Measurements from ENCODE around the gene SESN2.

DNA sequence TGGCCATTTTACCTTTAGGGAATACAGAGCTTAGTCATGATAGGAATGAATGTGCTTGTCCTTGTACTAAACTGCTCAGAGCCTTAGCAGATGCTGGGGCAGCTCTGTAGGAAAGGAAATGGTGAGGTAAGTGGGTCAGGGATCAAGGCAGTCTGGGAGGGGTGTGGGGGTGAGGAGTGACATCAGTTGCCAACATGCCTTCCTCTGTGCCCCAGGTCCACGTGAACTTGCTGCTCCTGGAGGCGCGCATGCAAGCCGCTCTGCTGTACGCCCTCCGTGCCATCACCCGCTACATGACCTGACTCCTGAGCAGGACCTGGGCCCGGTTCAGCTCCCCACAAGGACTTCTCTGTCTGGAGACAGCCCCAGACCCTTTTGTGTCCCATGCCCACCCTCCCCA lies 21.2 kb downstream of the SESN2 start:
- TF ChIP-seq, protein P1, sequence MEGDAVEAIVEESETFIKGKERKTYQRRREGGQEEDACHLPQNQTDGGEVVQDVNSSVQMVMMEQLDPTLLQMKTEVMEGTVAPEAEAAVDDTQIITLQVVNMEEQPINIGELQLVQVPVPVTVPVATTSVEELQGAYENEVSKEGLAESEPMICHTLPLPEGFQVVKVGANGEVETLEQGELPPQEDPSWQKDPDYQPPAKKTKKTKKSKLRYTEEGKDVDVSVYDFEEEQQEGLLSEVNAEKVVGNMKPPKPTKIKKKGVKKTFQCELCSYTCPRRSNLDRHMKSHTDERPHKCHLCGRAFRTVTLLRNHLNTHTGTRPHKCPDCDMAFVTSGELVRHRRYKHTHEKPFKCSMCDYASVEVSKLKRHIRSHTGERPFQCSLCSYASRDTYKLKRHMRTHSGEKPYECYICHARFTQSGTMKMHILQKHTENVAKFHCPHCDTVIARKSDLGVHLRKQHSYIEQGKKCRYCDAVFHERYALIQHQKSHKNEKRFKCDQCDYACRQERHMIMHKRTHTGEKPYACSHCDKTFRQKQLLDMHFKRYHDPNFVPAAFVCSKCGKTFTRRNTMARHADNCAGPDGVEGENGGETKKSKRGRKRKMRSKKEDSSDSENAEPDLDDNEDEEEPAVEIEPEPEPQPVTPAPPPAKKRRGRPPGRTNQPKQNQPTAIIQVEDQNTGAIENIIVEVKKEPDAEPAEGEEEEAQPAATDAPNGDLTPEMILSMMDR (IDR thresholded peaks at IDR 0.05): no peak
- no peak for TF ChIP-seq POLR2A (IDR thresholded peaks at IDR 0.05)
